Hindlimb muscle (tissue), 1 donor: ENCODE results near the gene LAIR1. TPM values are rescaled to one million over a fixed set of nuclear protein-coding genes. Genes with fewer than 3 reads are reported as not detected.
"Not testable (repeated sequence)": the region's sequence is repeated elsewhere in the genome, so short reads cannot be mapped to it uniquely, and the experiment has no call there.

Experiments used
- DNase-seq: peaks from one replicate; pipeline ENCODE4 v3.0.0-alpha.2; 2013
- polyA plus RNA-seq: library from polyadenylated mRNA; unstranded; fragments of 120-200 nt; gene quantifications from one replicate; pipeline ENCODE4 v1.2.1, GENCODE V29; 2013; ENCODE audit not compliant: insufficient read length

The LAIR1 gene
- polyA plus RNA-seq, 1 donor: 10.0 TPM

GRCh38 chr19:54339646-54340358 is 24.9 kb downstream of the LAIR1 start:
- no peak for DNase-seq

- DNase-seq: no peak
Observed at GRCh38 chr19:54338521-54338920, 26.2 kb downstream of the LAIR1 start.

GRCh38 chr19:54337858-54338230 is 26.9 kb downstream of the LAIR1 start:
- DNase-seq: no peak

GRCh38 chr19:54336893-54337857 is 27.6 kb downstream of the LAIR1 start:
- DNase-seq: no peak

GRCh38 chr19:54335979-54336892 is 28.5 kb downstream of the LAIR1 start:
- no peak for DNase-seq

- no peak for DNase-seq
Observed at GRCh38 chr19:54335164-54335563, 29.6 kb downstream of the LAIR1 start.

- DNase-seq: no peak
Observed at GRCh38 chr19:54333586-54334298, 31.0 kb downstream of the LAIR1 start.

- DNase-seq: no peak
Observed at GRCh38 chr19:54332149-54332548, 32.6 kb downstream of the LAIR1 start.

- no peak for DNase-seq
Observed at GRCh38 chr19:54331626-54332025, 33.1 kb downstream of the LAIR1 start.

- DNase-seq: no peak
Observed at GRCh38 chr19:54329476-54330165, 35.1 kb downstream of the LAIR1 start.

GRCh38 chr19:54328781-54329180 is 36.0 kb downstream of the LAIR1 start:
- not testable (repeated sequence) for DNase-seq

- no peak for DNase-seq
Observed at GRCh38 chr19:54325631-54326030, 39.1 kb downstream of the LAIR1 start.

GRCh38 chr19:54325194-54325621 is 39.5 kb downstream of the LAIR1 start:
- DNase-seq: no peak

- no peak for DNase-seq
Observed at GRCh38 chr19:54324071-54324470, 40.7 kb downstream of the LAIR1 start.

GRCh38 chr19:54322934-54323333 is 41.8 kb downstream of the LAIR1 start:
- not testable (repeated sequence) for DNase-seq

- DNase-seq: not testable (repeated sequence)
Observed at GRCh38 chr19:54322295-54322694, 42.4 kb downstream of the LAIR1 start.

- DNase-seq: no peak
Observed at GRCh38 chr19:54319892-54320670, 44.6 kb downstream of the LAIR1 start.

- no peak for DNase-seq
Observed at GRCh38 chr19:54319049-54319448, 45.7 kb downstream of the LAIR1 start.

GRCh38 chr19:54317965-54318240 is 46.8 kb downstream of the LAIR1 start:
- no peak for DNase-seq

GRCh38 chr19:54317108-54317964 is 47.4 kb downstream of the LAIR1 start:
- no peak for DNase-seq
